Activated CD4-positive, alpha-beta T cell treated with anti-CD3 and anti-CD28 coated beads, Interleukin-2, amount 50 U/mL, for 4 hours (primary cell): ENCODE data around the gene GCLC.
"Not testable (repeated sequence)": the region's sequence is repeated elsewhere in the genome, so short reads cannot be mapped to it uniquely, and the experiment has no call there.

Source experiments
- DNase-seq, 2 experiments: peaks; one replicate each; pipeline ENCODE4 v3.0.0-alpha.2; 2020

GCLC gene

GRCh38 chr6:53556986-53557715 lies 12.2 kb upstream of the GCLC start:
- no peak for DNase-seq

- DNase-seq: not testable (repeated sequence)
Observed at GRCh38 chr6:53553600-53553999, 8.7 kb upstream of the GCLC start.

- DNase-seq: not testable (repeated sequence)
Observed at GRCh38 chr6:53551681-53552080, 6.8 kb upstream of the GCLC start.

- DNase-seq: peak; percentile 87 to 89
Observed at GRCh38 chr6:53547811-53548496, 3.1 kb upstream of the GCLC start.

- no peak for DNase-seq
Observed at GRCh38 chr6:53547166-53547810, 2.4 kb upstream of the GCLC start.

GRCh38 chr6:53546281-53546680 lies 1.4 kb upstream of the GCLC start:
- DNase-seq: no peak

GRCh38 chr6:53544217-53544469 lies 758 bp downstream of the GCLC start:
- DNase-seq: no peak

GRCh38 chr6:53543359-53544216 lies 1.3 kb downstream of the GCLC start:
- DNase-seq: no peak

GRCh38 chr6:53541900-53542299 lies 3.0 kb downstream of the GCLC start:
- no peak for DNase-seq

GRCh38 chr6:53540129-53540692 lies 4.7 kb downstream of the GCLC start:
- DNase-seq: no peak

GRCh38 chr6:53539561-53539960 lies 5.3 kb downstream of the GCLC start:
- no peak for DNase-seq

GRCh38 chr6:53536561-53536960 lies 8.3 kb downstream of the GCLC start:
- no peak for DNase-seq

GRCh38 chr6:53532942-53533341 lies 12.0 kb downstream of the GCLC start:
- no peak for DNase-seq

GRCh38 chr6:53532061-53532797 lies 12.7 kb downstream of the GCLC start:
- DNase-seq: no peak

GRCh38 chr6:53530780-53531386 lies 14.0 kb downstream of the GCLC start:
- no peak for DNase-seq

- DNase-seq: no peak
Observed at GRCh38 chr6:53530346-53530745, 14.6 kb downstream of the GCLC start.

- DNase-seq: no peak
Observed at GRCh38 chr6:53529324-53530036, 15.4 kb downstream of the GCLC start.

GRCh38 chr6:53528107-53528506 lies 16.8 kb downstream of the GCLC start:
- DNase-seq: no peak

GRCh38 chr6:53527249-53527765 lies 17.6 kb downstream of the GCLC start:
- DNase-seq: no peak

- no peak for DNase-seq
Observed at GRCh38 chr6:53526000-53526399, 18.9 kb downstream of the GCLC start.

GRCh38 chr6:53524455-53524815 lies 20.5 kb downstream of the GCLC start:
- no peak for DNase-seq
